Measurements from ENCODE around the gene CFAP68. TPM values are rescaled to one million over a fixed set of nuclear protein-coding genes. Genes with fewer than 3 reads are reported as not detected.

CFAP68 gene
- total RNA-seq, 1 experiment from 2014 or later, result 27.4 TPM

DNA sequence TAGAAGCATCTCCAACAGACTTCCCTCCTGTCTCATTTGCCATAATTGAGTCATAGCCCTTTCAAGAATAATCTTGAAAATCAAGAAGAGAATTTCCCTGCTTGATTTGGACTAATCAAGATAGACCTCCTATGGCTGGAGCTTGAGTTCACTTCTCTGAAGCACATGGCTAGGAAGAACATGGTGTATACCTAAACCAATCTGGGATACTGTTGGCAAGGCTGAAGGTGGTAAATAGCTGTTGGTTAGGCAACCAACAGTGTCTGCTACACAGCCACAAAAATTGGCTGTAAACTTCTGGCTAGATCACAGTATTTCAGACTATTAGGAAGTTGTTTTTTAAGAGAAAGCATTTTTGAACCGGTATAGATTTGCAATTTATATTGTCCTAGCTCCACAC is 27.3 kb downstream of the CFAP68 start:
- ChIA-PET CTCF (no interaction called here), POLR2A (ENCODE audit: unreplicated experiment) (no interaction called here)
- no TSS peak for BruUV-seq (replicated peaks)

DNA sequence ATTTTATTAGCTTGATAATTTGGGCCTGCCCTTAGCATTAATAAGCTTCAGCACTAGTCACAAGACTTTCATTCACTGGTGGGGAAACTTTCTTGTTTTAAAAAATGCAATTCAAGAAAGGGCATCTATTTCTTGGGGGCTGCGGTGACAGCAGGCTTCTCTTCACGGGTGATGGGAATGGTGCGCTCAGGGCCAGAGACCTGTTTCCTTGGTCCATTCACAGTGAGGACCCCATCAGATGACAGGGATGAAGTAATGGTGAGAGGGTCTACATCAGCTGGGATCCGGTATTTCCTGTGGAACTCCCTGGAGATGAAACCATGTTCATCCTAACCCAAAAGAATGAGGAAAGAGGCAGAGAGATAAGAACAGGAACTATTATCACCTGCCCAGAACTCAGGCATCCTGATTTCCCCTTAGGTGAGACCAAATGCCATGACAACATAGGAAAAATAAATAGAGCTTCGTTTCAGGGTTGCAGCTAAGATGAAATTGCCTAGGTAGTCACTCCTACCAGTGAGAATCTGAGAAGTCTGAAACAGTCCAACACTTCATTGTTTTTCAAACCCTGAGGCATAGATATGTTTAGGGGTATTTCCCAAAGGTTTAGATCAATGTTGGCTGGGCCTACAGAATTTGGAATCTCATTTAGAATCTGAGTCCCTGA is 29.4 kb downstream of the CFAP68 start:
- CTCF ChIA-PET, result no interaction called here
- H4K20me1 ChIP-seq (ENCODE audit: low read length), result no peaks in the 10 kb centered on the region
- POLR2A ChIA-PET (ENCODE audit: unreplicated experiment), result no interaction called here
- no peak overlapping the region for H3K4me2 ChIP-seq (ENCODE audit: low read length)
- intact Hi-C loops (cut with micrococcal nuclease), result no loop called here
- no peaks in the 10 kb centered on the region for H3K9me2 ChIP-seq (replicated peaks; ENCODE audit: low read length)
- no TSS peak for BruUV-seq (replicated peaks)
- H3K4me3 ChIP-seq (ENCODE audit: low read length), result no peak overlapping the region
- no peak for ATAC-seq
- H2AFZ ChIP-seq (ENCODE audit: low read length), result no peak overlapping the region
- no peaks in the 10 kb centered on the region for H3K9me3 ChIP-seq (ENCODE audit: low read length)
- no peaks in the 10 kb centered on the region for H3F3A ChIP-seq (ENCODE audit: low read length, unreplicated experiment)
- DNase-seq, result no peak
- TF ChIP-seq, protein P1, sequence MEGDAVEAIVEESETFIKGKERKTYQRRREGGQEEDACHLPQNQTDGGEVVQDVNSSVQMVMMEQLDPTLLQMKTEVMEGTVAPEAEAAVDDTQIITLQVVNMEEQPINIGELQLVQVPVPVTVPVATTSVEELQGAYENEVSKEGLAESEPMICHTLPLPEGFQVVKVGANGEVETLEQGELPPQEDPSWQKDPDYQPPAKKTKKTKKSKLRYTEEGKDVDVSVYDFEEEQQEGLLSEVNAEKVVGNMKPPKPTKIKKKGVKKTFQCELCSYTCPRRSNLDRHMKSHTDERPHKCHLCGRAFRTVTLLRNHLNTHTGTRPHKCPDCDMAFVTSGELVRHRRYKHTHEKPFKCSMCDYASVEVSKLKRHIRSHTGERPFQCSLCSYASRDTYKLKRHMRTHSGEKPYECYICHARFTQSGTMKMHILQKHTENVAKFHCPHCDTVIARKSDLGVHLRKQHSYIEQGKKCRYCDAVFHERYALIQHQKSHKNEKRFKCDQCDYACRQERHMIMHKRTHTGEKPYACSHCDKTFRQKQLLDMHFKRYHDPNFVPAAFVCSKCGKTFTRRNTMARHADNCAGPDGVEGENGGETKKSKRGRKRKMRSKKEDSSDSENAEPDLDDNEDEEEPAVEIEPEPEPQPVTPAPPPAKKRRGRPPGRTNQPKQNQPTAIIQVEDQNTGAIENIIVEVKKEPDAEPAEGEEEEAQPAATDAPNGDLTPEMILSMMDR (conservative IDR thresholded peaks at IDR 0.05; ENCODE audit: low read depth, low read length), result no peak
- TF ChIP-seq EZH2phosphoT487 (IDR thresholded peaks at IDR 0.05; ENCODE audit: borderline replicate concordance, low read length), result no peak
- no peak for TF ChIP-seq EZH2 (IDR thresholded peaks at IDR 0.05; ENCODE audit: low read length, unreplicated experiment)
- no peaks in the 10 kb centered on the region for H3K27me3 ChIP-seq (ENCODE audit: low read length)
- no peaks in the 10 kb centered on the region for H3K36me3 ChIP-seq (ENCODE audit: low read depth, low read length)
- H3K79me2 ChIP-seq (ENCODE audit: low read length), result no peaks in the 10 kb centered on the region
- no peak overlapping the region for H3K27ac ChIP-seq (ENCODE audit: low read length)
- H3K9ac ChIP-seq (ENCODE audit: low read length), result no peak overlapping the region
- peaks cover 6% of the 10 kb centered on the region for H3K4me1 ChIP-seq (ENCODE audit: insufficient read depth, low read length)

More for the DNA sequence above, 27.3 kb downstream of the CFAP68 start:
- H4K20me1 ChIP-seq (ENCODE audit: low read length), result no peaks in the 10 kb centered on the region
- H3K9me3 ChIP-seq (ENCODE audit: low read length), result no peaks in the 10 kb centered on the region
- no peaks in the 10 kb centered on the region for H3K9me2 ChIP-seq (replicated peaks; ENCODE audit: low read length)
- H3K36me3 ChIP-seq (ENCODE audit: low read depth, low read length), result no peaks in the 10 kb centered on the region
- DNase-seq (no peak), ATAC-seq (no peak)
- no peaks in the 10 kb centered on the region for H3F3A ChIP-seq (ENCODE audit: low read length, unreplicated experiment)
- no peak overlapping the region for H3K4me3 ChIP-seq (ENCODE audit: low read length)
- H3K79me2 ChIP-seq (ENCODE audit: low read length), result no peaks in the 10 kb centered on the region
- H3K27me3 ChIP-seq (ENCODE audit: low read length), result 0 out of 2 replicates have a peak, but pooled peaks cover 5% of the 10 kb centered on the region
- no peak overlapping the region for H3K4me2 ChIP-seq (ENCODE audit: low read length)
- H3K4me1 ChIP-seq (ENCODE audit: insufficient read depth, low read length), result no peaks in the 10 kb centered on the region
- intact Hi-C loops (cut with micrococcal nuclease), result no loop called here
- TF ChIP-seq EZH2 (IDR thresholded peaks at IDR 0.05; ENCODE audit: low read length, unreplicated experiment) (no peak), EZH2phosphoT487 (IDR thresholded peaks at IDR 0.05; ENCODE audit: borderline replicate concordance, low read length) (no peak)
- TF ChIP-seq, protein P1 (conservative IDR thresholded peaks at IDR 0.05; ENCODE audit: low read depth, low read length), result no peak
- H3K27ac ChIP-seq (ENCODE audit: low read length), result no peak overlapping the region
- peak overlapping the region; percentile 45 for H2AFZ ChIP-seq (ENCODE audit: low read length)
- H3K9ac ChIP-seq (ENCODE audit: low read length), result no peak overlapping the region

DNA sequence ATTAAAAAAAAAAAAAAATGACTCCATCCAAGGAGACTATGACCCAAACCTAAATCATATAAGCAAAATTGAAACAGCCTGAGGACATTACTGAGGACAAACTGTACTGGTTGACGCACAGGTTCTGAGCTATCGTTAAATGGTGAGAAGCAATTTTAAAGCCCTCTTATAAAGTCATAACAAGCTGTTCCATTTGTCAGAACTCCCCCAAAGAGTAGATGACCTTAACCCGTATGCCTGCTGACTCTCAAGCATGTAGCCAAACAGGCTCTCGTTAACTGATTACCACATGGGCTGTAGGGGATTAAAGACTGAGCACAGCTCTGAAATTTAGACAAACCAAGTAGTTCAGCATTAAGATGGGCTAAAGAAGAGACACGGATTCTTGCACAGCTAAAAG is 30.0 kb downstream of the CFAP68 start:
- no peaks in the 10 kb centered on the region for H3K27me3 ChIP-seq (ENCODE audit: low read length)

More for the DNA sequence above, 30.0 kb downstream of the CFAP68 start:
- Histone ChIP-seq H2AFZ (ENCODE audit: low read length) (no peak overlapping the region), H3K4me2 (ENCODE audit: low read length) (no peak overlapping the region), H3K4me1 (ENCODE audit: insufficient read depth, low read length) (peaks cover 6% of the 10 kb centered on the region), H3K27ac (ENCODE audit: low read length) (no peak overlapping the region), H3K79me2 (ENCODE audit: low read length) (no peaks in the 10 kb centered on the region), H4K20me1 (ENCODE audit: low read length) (no peaks in the 10 kb centered on the region), H3K9me3 (ENCODE audit: low read length) (no peaks in the 10 kb centered on the region), H3K9me2 (replicated peaks; ENCODE audit: low read length) (no peaks in the 10 kb centered on the region), H3K9ac (ENCODE audit: low read length) (no peak overlapping the region), H3K4me3 (ENCODE audit: low read length) (no peak overlapping the region), H3F3A (ENCODE audit: low read length, unreplicated experiment) (no peaks in the 10 kb centered on the region), H3K36me3 (ENCODE audit: low read depth, low read length) (no peaks in the 10 kb centered on the region)
- ChIA-PET POLR2A (ENCODE audit: unreplicated experiment) (interaction anchor here (0.7 kb wide), 1 partner anchor 56 kb away, joined by 9 read pairs; no protein-coding TSS in a partner anchor), CTCF (no interaction called here)
- BruUV-seq (replicated peaks), result no TSS peak
- intact Hi-C loops (cut with micrococcal nuclease), result no loop called here
- ATAC-seq (no peak), DNase-seq (no peak)
- TF ChIP-seq, protein P1 (conservative IDR thresholded peaks at IDR 0.05; ENCODE audit: low read depth, low read length), result no peak
- TF ChIP-seq EZH2 (IDR thresholded peaks at IDR 0.05; ENCODE audit: low read length, unreplicated experiment) (no peak), EZH2phosphoT487 (IDR thresholded peaks at IDR 0.05; ENCODE audit: borderline replicate concordance, low read length) (no peak)

All from PC-3 (cell line).